Gastrocnemius medialis (tissue), 4 donors: ENCODE measurements around the gene SUSD3.

ENCODE experiments used
- CTCF ChIP-seq, 5 experiments: fragments of 450-650 bp in 3 of 5; fragments of 200-600 bp in 2 of 5; sonication (generic) in 2 of 5; IDR thresholded peaks in 4 of 5; conservative IDR thresholded peaks in 1 of 5; 1 replicate in 4 of 5; 2 replicates in 1 of 5; pipeline ENCODE4 v1.5.1; 2016 to 2019; ENCODE audit warnings: antibody characterized with exemption in 5 of 5, mild to moderate bottlenecking in 3 of 5, moderate library complexity in 3 of 5
- POLR2A ChIP-seq, 2 donors: fragments of 450-650 bp; IDR thresholded peaks; one replicate each; pipeline ENCODE4 v1.6.1; 2017; ENCODE audit warnings: antibody characterized with exemption in 2 of 2, mild to moderate bottlenecking in 2 of 2, moderate library complexity in 2 of 2

GRCh38 chr9:93010704-93011103 is 47.8 kb upstream of the SUSD3 start:
- TF ChIP-seq CTCF (IDR thresholded peaks at IDR 0.05 in 4 of 5, conservative IDR thresholded peaks at IDR 0.05 in 1 of 5) (no peak), POLR2A (IDR thresholded peaks at IDR 0.05) (no peak)
